Measurements from ENCODE around the gene FBXO3. TPM values are rescaled to one million over a fixed set of nuclear protein-coding genes. Genes with fewer than 3 reads are reported as not detected.
"Not testable (repeated sequence)": the region's sequence is repeated elsewhere in the genome, so short reads cannot be mapped to it uniquely, and the experiment has no call there.

Gene FBXO3
- total RNA-seq, result 40.4 TPM
- 27.5 TPM for polyA plus RNA-seq (ENCODE audit: insufficient read depth, low read depth, low replicate concordance)
- long read RNA-seq, donor 1, transcript FBXO3-201 (11 exons, 2,397 nt), result major isoform, 7 of 7 reads
- long read RNA-seq, donor 1, partial matches to known transcripts, result 0 of 7 reads
- long read RNA-seq, donor 1, other reads (novel, unspliced or antisense), result 0 of 7 reads
- long read RNA-seq, donor 2, transcript FBXO3-201 (11 exons, 2,397 nt), result major isoform, 8 of 16 reads
- long read RNA-seq, donor 2, partial matches to known transcripts, result 7 of 16 reads
- long read RNA-seq, donor 2, other reads (novel, unspliced or antisense), result 0 of 16 reads
- long read RNA-seq, donor 3, full-length matches to known transcripts, result 11 of 11 reads
- long read RNA-seq, donor 3, partial matches to known transcripts, result 0 of 11 reads
- long read RNA-seq, donor 3, other reads (novel, unspliced or antisense), result 0 of 11 reads
- long read RNA-seq, donor 4, transcript FBXO3-201 (11 exons, 2,397 nt), result major isoform, 8 of 10 reads
- long read RNA-seq, donor 4, partial matches to known transcripts, result 0 of 10 reads
- long read RNA-seq, donor 4, other reads (novel, unspliced or antisense), result 0 of 10 reads
- long read RNA-seq, donor 5, result 0 reads
- long read RNA-seq, donor 6, transcript FBXO3-201 (11 exons, 2,397 nt), result major isoform, 16 of 22 reads
- long read RNA-seq, donor 6, partial matches to known transcripts, result 6 of 22 reads
- long read RNA-seq, donor 6, other reads (novel, unspliced or antisense), result 0 of 22 reads
- long read RNA-seq, donor 7, transcript FBXO3-201 (11 exons, 2,397 nt), result major isoform, 38 of 53 reads
- long read RNA-seq, donor 7, partial matches to known transcripts, result 2 of 53 reads
- long read RNA-seq, donor 7, other reads (novel, unspliced or antisense), result 9 of 53 reads
- long read RNA-seq, donor 8, result 0 reads
- long read RNA-seq, donor 9, partial matches to known transcripts, result 0 of 4 reads
- long read RNA-seq, donor 9, other reads (novel, unspliced or antisense), result 0 of 4 reads
- long read RNA-seq, donor 10, full-length matches to known transcripts, result 8 of 8 reads
- long read RNA-seq, donor 10, partial matches to known transcripts, result 0 of 8 reads
- long read RNA-seq, donor 10, other reads (novel, unspliced or antisense), result 0 of 8 reads

DNA sequence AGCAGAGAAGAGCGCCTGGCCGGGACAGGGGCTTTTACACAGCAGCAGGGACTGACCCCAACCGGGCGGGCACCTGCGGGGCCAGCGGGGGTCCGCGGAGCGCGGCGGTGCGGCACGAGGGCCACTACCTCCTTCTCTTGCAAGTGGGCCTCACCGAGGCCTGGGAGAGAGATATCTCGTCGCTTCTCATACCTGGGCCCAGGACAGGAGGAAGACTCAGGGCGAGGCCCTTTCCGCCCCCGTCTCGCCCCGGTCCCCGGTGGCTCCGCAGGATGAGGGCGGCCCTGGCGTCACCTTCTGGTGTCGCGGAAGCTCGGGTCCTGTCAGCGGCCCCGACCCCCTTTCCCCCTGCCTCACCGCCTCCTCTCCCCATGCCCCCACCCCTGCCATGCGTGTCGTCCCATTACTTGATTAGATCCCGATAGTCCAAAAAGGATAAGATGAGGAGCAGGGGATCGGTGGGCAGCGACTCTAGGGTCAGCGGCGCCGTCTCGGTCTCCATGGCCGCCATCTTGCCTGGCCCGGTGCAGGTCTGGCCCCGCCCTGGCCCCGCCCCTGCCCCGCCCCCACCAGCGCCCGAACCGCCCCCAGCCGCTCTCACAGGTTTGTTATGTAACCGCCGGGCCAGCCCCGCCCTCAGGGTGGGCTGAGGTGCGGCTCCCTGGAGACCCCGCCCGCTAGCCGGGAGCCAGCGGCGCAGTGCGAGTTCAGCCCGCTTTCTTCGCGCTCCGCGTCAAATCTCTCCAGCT, at the start of gene FBXO3:
TSS of gene FBXO3 (minus strand) at position 534 of the 749 bp plus-strand sequence. CDS start at position 511, 23 bp downstream.
- Histone ChIP-seq H3K9me3 (ENCODE audit: control insufficient read depth in 2 of 3, insufficient read depth in 1 of 3, low read length in 3 of 3) (no peaks in the 10 kb centered on the region), H3K27ac (ENCODE audit: low read depth in 2 of 2, low read length in 2 of 2) (peak within 1 kb of the TSS; percentile 76 to 86), H3K27me3 (ENCODE audit: control insufficient read depth, insufficient read depth, low read length) (no peaks in the 10 kb centered on the region), H3K36me3 (ENCODE audit: control insufficient read depth in 2 of 3, insufficient read depth in 3 of 3, low read length in 3 of 3) (peaks cover 0 to 6% (median 4%) of the 10 kb centered on the region in 3 donors), H3K4me3 (ENCODE audit: low read length in 3 of 3) (peak within 1 kb of the TSS; percentile 78 to 96 (median 88)), H3K9ac (ENCODE audit: low read length in 3 of 3) (peak within 1 kb of the TSS; percentile 66 to 97 (median 83)), H3K4me1 (ENCODE audit: control insufficient read depth in 2 of 3, insufficient read depth in 2 of 3, low read depth in 1 of 3, low read length in 3 of 3) (peaks cover 0 to 28% (median 18%) of the 10 kb centered on the region in 3 donors)
- FAIRE-seq (no peak), DNase-seq (peak; percentile 95 to 97 (median 96))
- intact Hi-C loops (cut with DNase I), result no loop called here
- TF ChIP-seq, protein P1, sequence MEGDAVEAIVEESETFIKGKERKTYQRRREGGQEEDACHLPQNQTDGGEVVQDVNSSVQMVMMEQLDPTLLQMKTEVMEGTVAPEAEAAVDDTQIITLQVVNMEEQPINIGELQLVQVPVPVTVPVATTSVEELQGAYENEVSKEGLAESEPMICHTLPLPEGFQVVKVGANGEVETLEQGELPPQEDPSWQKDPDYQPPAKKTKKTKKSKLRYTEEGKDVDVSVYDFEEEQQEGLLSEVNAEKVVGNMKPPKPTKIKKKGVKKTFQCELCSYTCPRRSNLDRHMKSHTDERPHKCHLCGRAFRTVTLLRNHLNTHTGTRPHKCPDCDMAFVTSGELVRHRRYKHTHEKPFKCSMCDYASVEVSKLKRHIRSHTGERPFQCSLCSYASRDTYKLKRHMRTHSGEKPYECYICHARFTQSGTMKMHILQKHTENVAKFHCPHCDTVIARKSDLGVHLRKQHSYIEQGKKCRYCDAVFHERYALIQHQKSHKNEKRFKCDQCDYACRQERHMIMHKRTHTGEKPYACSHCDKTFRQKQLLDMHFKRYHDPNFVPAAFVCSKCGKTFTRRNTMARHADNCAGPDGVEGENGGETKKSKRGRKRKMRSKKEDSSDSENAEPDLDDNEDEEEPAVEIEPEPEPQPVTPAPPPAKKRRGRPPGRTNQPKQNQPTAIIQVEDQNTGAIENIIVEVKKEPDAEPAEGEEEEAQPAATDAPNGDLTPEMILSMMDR (IDR thresholded peaks at IDR 0.05; ENCODE audit: borderline replicate concordance, extremely low read depth, insufficient read depth), result no peak

DNA sequence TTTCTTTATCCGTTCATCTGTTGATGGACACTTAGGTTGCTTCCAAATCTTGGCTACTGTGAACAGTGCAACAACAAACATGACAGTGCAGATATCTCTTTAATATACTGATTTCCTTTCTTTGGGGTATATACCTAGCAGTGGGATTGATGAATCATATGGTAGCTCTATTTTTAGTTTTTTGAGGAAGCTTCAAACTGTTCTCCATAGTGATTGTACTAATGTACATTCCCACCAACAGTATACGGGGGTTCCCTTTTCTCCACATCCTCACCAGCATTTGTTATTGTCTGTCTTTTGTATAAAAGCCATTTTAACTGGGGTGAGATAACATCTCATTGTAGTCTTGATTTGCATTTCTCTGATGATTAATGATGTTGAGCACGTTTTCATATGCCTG, 48.7 kb upstream of the FBXO3 start:
- H3K27ac ChIP-seq (ENCODE audit: low read depth in 2 of 2, low read length in 2 of 2); H3K9me3 ChIP-seq (ENCODE audit: control insufficient read depth in 2 of 3, insufficient read depth in 1 of 3, low read length in 3 of 3); H3K36me3 ChIP-seq (ENCODE audit: control insufficient read depth in 2 of 3, insufficient read depth in 3 of 3, low read length in 3 of 3); FAIRE-seq; H3K4me3 ChIP-seq (ENCODE audit: low read length in 3 of 3); H3K9ac ChIP-seq (ENCODE audit: low read length in 3 of 3); intact Hi-C loops (cut with DNase I); H3K27me3 ChIP-seq (ENCODE audit: control insufficient read depth, insufficient read depth, low read length); DNase-seq; H3K4me1 ChIP-seq (ENCODE audit: control insufficient read depth in 2 of 3, insufficient read depth in 2 of 3, low read depth in 1 of 3, low read length in 3 of 3): not testable (repeated sequence)

DNA sequence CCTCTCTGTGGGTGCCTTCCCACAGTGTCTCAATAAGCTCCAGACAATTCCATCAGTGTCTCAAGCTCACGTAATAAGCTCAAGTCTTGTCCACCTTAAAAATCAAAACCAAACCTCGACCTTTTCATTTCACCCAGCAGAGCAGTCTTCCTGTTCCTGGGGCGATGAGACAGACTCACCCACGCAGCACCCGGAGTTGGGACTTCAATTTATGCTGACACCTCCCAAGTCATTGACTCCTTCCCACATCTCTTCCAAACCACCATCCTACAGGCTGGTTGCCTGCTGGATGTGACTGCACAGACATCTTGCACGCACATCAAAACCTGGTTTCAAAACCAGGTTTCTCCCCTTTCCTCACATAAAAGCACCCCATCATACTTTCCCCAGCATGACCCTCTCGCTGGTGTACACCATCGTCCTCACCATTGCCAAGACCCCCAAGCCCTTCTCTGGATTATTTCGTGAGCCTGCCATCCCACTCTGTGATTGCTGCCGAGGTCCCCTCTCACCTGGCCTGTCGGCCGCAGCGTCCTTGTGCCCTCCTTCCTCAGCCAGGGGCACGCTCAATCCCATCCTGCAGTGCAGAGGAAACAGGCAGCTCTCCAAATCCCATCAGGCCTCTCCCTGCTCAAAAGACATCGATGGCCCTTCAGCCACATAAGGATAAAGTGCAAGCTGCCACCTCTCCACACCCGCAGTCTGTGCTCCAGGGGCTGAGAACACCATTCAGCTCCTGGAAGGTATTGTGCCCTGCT, 45.1 kb upstream of the FBXO3 start:
- Histone ChIP-seq H3K27ac (ENCODE audit: low read depth in 2 of 2, low read length in 2 of 2) (no peak overlapping the region), H3K4me1 (ENCODE audit: control insufficient read depth in 2 of 3, insufficient read depth in 2 of 3, low read depth in 1 of 3, low read length in 3 of 3) (no peaks in the 10 kb centered on the region), H3K4me3 (ENCODE audit: low read length in 3 of 3) (no peak overlapping the region), H3K36me3 (ENCODE audit: control insufficient read depth in 2 of 3, insufficient read depth in 3 of 3, low read length in 3 of 3) (no peaks in the 10 kb centered on the region), H3K27me3 (ENCODE audit: control insufficient read depth, insufficient read depth, low read length) (no peaks in the 10 kb centered on the region), H3K9ac (ENCODE audit: low read length in 3 of 3) (no peak overlapping the region), H3K9me3 (ENCODE audit: control insufficient read depth in 2 of 3, insufficient read depth in 1 of 3, low read length in 3 of 3) (no peaks in the 10 kb centered on the region)
- intact Hi-C loops (cut with DNase I), result no loop called here
- no peak for DNase-seq
- no peak for FAIRE-seq
- TF ChIP-seq, protein P1 (IDR thresholded peaks at IDR 0.05; ENCODE audit: borderline replicate concordance, extremely low read depth, insufficient read depth), result no peak

Data from kidney (tissue), 22 donors.